Stimulated activated CD8-positive, alpha-beta memory T cell treated with anti-CD3 and anti-CD28 coated beads, Interleukin-12 subunit alpha, Interleukin-12 subunit beta, amount 100 ng/mL, for 24 hours (primary cell): ENCODE data around the gene TMEM252.

Experiments
- DNase-seq: peaks from one replicate; pipeline ENCODE4 v3.0.0-alpha.2; 2020; ENCODE audit errors: extremely low read depth

Gene TMEM252

GRCh38 chr9:68498816-68499215 is 41.9 kb downstream of the TMEM252 start:
- DNase-seq = no peak

- DNase-seq = no peak
Measured at GRCh38 chr9:68497629-68498028, 43.1 kb downstream of the TMEM252 start.

GRCh38 chr9:68496356-68496755 is 44.3 kb downstream of the TMEM252 start:
- DNase-seq = no peak

GRCh38 chr9:68495247-68495646 is 45.4 kb downstream of the TMEM252 start:
- no peak for DNase-seq

- DNase-seq = no peak
Measured at GRCh38 chr9:68493958-68494577, 46.6 kb downstream of the TMEM252 start.

GRCh38 chr9:68493541-68493940 is 47.1 kb downstream of the TMEM252 start:
- DNase-seq = no peak

- no peak for DNase-seq
Measured at GRCh38 chr9:68492806-68493205, 47.9 kb downstream of the TMEM252 start.

- no peak for DNase-seq
Measured at GRCh38 chr9:68489646-68490045, 51.0 kb downstream of the TMEM252 start.

GRCh38 chr9:68488126-68488525 is 52.6 kb downstream of the TMEM252 start:
- no peak for DNase-seq
